Measurements from ENCODE around the gene NOC3L. TPM values are rescaled to one million over a fixed set of nuclear protein-coding genes. Genes with fewer than 3 reads are reported as not detected.

The NOC3L gene
- total and polyA plus RNA-seq, 10 of the 15 experiments (the other 5 are each of a cell fraction or from before 2014, with no cell fraction given), result 27.8 to 51.4 (median 40.5) TPM

DNA sequence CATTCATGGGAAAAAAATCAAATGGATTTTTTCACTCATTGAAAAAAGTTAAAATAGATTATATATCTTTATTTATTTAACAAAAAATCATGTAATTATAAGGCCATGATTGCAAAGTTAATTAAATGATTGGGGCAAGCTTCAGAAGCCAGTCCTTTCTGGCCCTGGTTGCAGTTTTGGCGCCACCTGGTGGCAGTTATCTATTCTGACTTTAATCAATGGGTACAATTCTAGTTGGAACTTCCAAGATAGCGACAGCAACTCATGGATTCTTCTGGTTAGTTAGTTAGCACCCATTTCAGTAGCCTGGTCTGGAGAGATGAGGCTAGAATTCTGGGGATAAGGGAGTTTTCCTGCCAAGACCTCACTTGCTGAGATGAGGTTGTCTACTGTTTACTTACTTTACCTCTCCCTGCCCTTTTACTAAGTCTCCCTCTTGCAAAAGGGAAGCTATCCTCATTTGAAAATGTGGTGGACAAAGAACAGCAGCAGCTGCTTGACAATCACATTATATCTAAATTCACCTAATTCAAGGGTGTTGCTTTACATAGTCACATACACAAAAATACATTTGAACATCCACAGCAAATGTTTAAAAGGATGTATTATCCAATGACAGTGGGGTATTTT is 42.3 kb downstream of the NOC3L start:
- TF ChIP-seq MXI1 (IDR thresholded peaks at IDR 0.05; ENCODE audit: low read depth, low read length) (0 out of 2 replicates have a peak, but pooled peaks have one; percentile 14), RAD21 (IDR thresholded peaks at IDR 0.05; ENCODE audit: insufficient read depth, low read depth, low read length) (peak; percentile 65), SMC3 (IDR thresholded peaks at IDR 0.05; ENCODE audit: borderline replicate concordance, low read length) (peak; percentile 53; the same call in 1 of the 2 replicates), PAX8 (IDR thresholded peaks at IDR 0.05) (no peak), ZZZ3 (IDR thresholded peaks at IDR 0.05; ENCODE audit: control insufficient read depth, insufficient read length, low read depth) (no peak)
- TF ChIP-seq, protein P1, sequence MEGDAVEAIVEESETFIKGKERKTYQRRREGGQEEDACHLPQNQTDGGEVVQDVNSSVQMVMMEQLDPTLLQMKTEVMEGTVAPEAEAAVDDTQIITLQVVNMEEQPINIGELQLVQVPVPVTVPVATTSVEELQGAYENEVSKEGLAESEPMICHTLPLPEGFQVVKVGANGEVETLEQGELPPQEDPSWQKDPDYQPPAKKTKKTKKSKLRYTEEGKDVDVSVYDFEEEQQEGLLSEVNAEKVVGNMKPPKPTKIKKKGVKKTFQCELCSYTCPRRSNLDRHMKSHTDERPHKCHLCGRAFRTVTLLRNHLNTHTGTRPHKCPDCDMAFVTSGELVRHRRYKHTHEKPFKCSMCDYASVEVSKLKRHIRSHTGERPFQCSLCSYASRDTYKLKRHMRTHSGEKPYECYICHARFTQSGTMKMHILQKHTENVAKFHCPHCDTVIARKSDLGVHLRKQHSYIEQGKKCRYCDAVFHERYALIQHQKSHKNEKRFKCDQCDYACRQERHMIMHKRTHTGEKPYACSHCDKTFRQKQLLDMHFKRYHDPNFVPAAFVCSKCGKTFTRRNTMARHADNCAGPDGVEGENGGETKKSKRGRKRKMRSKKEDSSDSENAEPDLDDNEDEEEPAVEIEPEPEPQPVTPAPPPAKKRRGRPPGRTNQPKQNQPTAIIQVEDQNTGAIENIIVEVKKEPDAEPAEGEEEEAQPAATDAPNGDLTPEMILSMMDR (IDR thresholded peaks at IDR 0.05 in 2 of 3, conservative IDR thresholded peaks at IDR 0.05 in 1 of 3; ENCODE audit: control insufficient read depth in 2 of 3, extremely low read depth in 1 of 3, insufficient read depth in 1 of 3, low read depth in 3 of 3, low read length in 3 of 3), result peak; percentile 69 to 80 (median 69)
- no peaks in the 10 kb centered on the region for H3K4me1 ChIP-seq (ENCODE audit: control insufficient read depth, insufficient read depth, low read length)
- FAIRE-seq, result peak; percentile 27
- H2AFZ ChIP-seq (ENCODE audit: control insufficient read depth, low read depth, low read length), result no peak overlapping the region
- BruUV-seq (replicated peaks), result no TSS peak
- ChIA-PET CTCF (interaction anchor here (0.6 to 4.8 kb wide), 47 partner anchors 8 to 499 kb away, joined by 3 to 81 read pairs (median 4); partner anchors contain the start of gene NOC3L), POLR2A (interaction anchor here (0.6 kb wide), 2 partner anchors 25 to 97 kb away, joined by 4 to 9 read pairs; no protein-coding TSS in a partner anchor), RAD21 (ENCODE audit: unreplicated experiment) (interaction anchor here (0.7 to 2.7 kb wide), 12 partner anchors 13 to 618 kb away, joined by 3 to 21 read pairs (median 4); partner anchors contain the start of gene FRA10AC1), SMC1A (ENCODE audit: uncharacterized antibody, unreplicated experiment) (interaction anchor here (0.8 to 2.5 kb wide), 15 partner anchors 10 to 618 kb away, joined by 3 to 17 read pairs (median 3); partner anchors contain the start of gene FRA10AC1)
- no peak overlapping the region for H3K9ac ChIP-seq (ENCODE audit: control insufficient read depth, insufficient read depth, low read length)
- DNase-seq (ENCODE audit: low read depth, low spot score), result no peak
- intact Hi-C loops (cut with micrococcal nuclease; ENCODE audit: unreplicated experiment) (loop anchor here (1.0 to 2.0 kb wide), 2 partner anchors 40 to 404 kb away; no protein-coding TSS in a partner anchor), in situ Hi-C loops (cut with MboI) (no loop called here)
- no peaks in the 10 kb centered on the region for H3K27me3 ChIP-seq (replicated peaks in 1 of 2; ENCODE audit: control insufficient read depth in 2 of 2, insufficient read depth in 2 of 2, low read length in 1 of 2)
- no peak overlapping the region for H3K4me2 ChIP-seq (ENCODE audit: control insufficient read depth, insufficient read depth)
- no peaks in the 10 kb centered on the region for H3K9me3 ChIP-seq (replicated peaks; ENCODE audit: control insufficient read depth, insufficient read depth, low read length)
- H3K27ac ChIP-seq (ENCODE audit: control insufficient read depth, insufficient read depth), result no peak overlapping the region
- no peak overlapping the region for H3K4me3 ChIP-seq
- no peaks in the 10 kb centered on the region for H4K20me1 ChIP-seq (ENCODE audit: control insufficient read depth, insufficient read depth)
- H3K79me2 ChIP-seq (ENCODE audit: control insufficient read depth, insufficient read depth, low read length), result no peaks in the 10 kb centered on the region
- 18% methylated on average over 2 of the region's 2 CpGs for WGBS (ENCODE audit: insufficient coverage, insufficient replicate concordance, low lambda C conversion rate, missing lambda C conversion rate)
- H3K36me3 ChIP-seq (ENCODE audit: control insufficient read depth in 2 of 2, insufficient read depth in 2 of 2, low read length in 1 of 2), result peaks cover 4 to 13% of the 10 kb centered on the region in 2 experiments; a peak in 3 of 4 replicates
- ATAC-seq, result peak; percentile 89

Measured in GM12878 (cell line).